ENCODE measurements around the gene SPCS3.

GRCh38 chr4:176293660-176294059, 26.1 kb upstream of the SPCS3 start:
- TF ChIP-seq POLR2AphosphoS5 (IDR thresholded peaks at IDR 0.05; ENCODE audit: borderline replicate concordance, low read depth, low read length), result no peak
- no peak for TF ChIP-seq EZH2 (IDR thresholded peaks at IDR 0.05)

Measured in SK-N-MC (cell line).